ENCODE measurements around the gene DIS3L2.
A peak's percentile ranks its signal among the peaks of the same experiment; 100 is the strongest.
"Not testable (repeated sequence)": the region's sequence is repeated elsewhere in the genome, so short reads cannot be mapped to it uniquely, and the experiment has no call there.

DIS3L2 gene

DNA sequence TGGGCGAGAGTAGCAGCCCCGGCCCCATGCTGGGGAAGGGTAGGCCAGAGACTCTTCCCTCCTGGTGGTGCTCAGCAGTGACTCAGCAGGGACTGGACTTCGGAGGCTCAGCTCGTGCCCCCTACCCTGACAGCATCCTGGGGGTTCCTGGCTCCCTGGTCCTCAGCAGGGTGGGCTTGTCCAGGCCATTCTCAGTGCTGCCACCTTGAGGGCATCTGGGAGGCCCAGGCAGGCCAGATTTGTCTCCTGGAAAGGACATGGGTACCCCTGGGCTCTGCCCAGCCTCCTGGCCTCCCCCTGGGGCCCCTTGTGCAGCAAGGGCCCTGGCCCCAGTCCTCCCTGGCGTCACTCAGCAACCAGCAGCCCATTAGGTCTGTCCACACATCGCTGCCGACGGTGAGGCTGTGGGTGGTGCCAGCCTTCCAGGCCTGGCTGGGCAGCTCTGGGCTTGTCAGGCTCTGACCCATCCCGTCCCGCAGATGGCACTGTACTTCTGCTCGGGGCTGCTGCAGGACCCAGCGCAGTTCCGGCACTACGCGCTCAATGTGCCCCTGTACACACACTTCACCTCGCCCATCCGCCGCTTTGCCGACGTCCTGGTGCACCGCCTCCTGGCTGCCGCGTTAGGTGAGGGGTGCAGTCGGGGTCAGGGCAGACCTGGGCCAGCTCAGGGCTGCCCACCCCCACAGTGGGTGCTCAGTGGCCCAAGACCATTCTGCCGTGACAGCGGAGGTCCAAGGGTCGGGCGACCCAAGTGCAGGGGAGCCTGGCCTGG, 372.0 kb downstream of the DIS3L2 start:
- H3K4me3 ChIP-seq (replicated peaks; ENCODE audit: low read depth, low read length), result no peak overlapping the region
- peak; percentile 53 for TF ChIP-seq CTCF (IDR thresholded peaks at IDR 0.05; ENCODE audit: low read length, missing control alignments)
- no peak for DNase-seq (ENCODE audit: low read depth)

GRCh38 chr2:232334136-232334884, 372.8 kb downstream of the DIS3L2 start:
- not testable (repeated sequence) for DNase-seq (ENCODE audit: low read depth); H3K4me3 ChIP-seq (replicated peaks; ENCODE audit: low read depth, low read length)

DNA sequence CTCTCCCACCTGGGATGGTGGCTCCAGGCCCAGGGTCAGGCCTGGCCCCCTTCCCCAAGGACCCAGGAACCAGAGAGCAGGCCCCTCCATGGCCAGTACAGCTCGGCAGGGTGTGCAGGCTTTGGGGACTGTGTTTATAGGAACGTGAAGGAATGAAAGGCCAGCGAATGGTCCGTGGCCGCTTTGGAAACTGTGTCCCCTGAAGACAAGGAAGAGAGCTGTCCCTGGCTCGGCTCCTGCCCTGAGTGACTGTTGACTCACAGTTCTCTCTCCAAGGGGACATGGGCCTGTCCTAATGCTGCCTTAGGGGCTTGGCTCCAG, 373.3 kb downstream of the DIS3L2 start:
- not testable (repeated sequence) for DNase-seq (ENCODE audit: low read depth); H3K4me3 ChIP-seq (replicated peaks; ENCODE audit: low read depth, low read length)

DNA sequence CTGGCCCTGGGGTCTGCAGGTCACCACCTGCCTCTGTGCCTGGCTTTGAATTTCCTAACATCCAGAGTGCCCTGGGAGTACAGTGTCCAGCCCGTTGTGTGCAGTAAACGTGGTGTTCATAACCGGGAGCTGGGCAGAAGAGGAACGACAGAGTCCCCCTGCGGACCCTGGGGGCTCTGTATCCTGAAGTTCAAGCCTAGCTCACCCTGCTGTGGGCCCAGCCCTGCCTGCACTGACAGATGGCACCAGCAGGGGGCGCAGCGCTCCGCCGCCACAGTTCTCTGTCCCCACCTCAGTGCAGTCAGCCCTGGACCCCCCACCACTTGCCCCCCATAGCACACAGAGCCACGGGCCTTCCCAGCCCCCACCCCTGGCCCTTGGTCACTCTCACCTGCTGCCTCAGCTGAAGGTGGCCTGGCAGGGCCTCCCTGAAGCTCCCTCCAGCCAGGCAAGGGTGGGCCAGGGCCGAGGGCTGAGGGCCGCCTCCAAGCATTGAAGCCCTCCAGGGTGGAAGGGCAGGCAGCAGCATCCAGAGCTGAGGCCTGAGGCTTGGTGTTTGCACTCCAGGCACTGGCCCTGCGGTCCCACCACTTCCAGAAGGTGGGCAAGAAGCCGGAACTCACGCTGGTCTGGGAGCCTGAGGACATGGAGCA, 373.8 kb downstream of the DIS3L2 start:
- DNase-seq (ENCODE audit: low read depth); H3K4me3 ChIP-seq (replicated peaks; ENCODE audit: low read depth, low read length): not testable (repeated sequence)
- TF ChIP-seq CTCF (IDR thresholded peaks at IDR 0.05; ENCODE audit: low read length, missing control alignments), result peak; percentile 29

GRCh38 chr2:232335859-232336215, 374.3 kb downstream of the DIS3L2 start:
- no peak for DNase-seq (ENCODE audit: low read depth)
- no peak for TF ChIP-seq CTCF (IDR thresholded peaks at IDR 0.05; ENCODE audit: low read length, missing control alignments)
- H3K4me3 ChIP-seq (replicated peaks; ENCODE audit: low read depth, low read length), result no peak overlapping the region

DNA sequence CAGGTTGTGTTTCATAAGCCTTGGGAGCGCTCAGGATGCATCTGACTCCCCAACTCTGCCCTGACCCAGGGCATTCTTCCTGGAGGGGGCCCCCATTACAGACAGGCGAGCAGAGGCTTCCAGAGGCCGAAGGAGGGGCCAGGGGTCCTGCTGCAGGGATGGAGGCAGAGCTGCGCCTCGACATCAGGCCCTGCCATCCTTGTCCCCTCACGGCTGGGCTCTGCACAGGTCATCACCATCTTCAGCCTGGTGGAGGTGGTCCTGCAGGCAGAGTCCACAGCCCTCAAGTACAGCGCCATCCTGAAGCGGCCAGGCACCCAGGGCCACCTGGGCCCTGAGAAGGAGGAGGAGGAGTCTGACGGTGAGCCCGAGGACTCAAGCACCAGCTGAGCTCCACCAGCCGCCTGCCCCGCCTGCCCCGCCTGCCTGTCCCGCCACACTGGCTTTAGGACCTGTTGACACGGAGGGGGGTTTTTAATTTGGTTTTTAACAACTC, 374.8 kb downstream of the DIS3L2 start:
- DNase-seq (ENCODE audit: low read depth), result no peak
- H3K4me3 ChIP-seq (replicated peaks; ENCODE audit: low read depth, low read length), result no peak overlapping the region
- TF ChIP-seq CTCF (IDR thresholded peaks at IDR 0.05; ENCODE audit: low read length, missing control alignments), result no peak

GRCh38 chr2:232336981-232337720, 375.6 kb downstream of the DIS3L2 start:
- no peak overlapping the region for H3K4me3 ChIP-seq (replicated peaks; ENCODE audit: low read depth, low read length)
- no peak for TF ChIP-seq CTCF (IDR thresholded peaks at IDR 0.05; ENCODE audit: low read length, missing control alignments)
- DNase-seq (ENCODE audit: low read depth), result no peak

DNA sequence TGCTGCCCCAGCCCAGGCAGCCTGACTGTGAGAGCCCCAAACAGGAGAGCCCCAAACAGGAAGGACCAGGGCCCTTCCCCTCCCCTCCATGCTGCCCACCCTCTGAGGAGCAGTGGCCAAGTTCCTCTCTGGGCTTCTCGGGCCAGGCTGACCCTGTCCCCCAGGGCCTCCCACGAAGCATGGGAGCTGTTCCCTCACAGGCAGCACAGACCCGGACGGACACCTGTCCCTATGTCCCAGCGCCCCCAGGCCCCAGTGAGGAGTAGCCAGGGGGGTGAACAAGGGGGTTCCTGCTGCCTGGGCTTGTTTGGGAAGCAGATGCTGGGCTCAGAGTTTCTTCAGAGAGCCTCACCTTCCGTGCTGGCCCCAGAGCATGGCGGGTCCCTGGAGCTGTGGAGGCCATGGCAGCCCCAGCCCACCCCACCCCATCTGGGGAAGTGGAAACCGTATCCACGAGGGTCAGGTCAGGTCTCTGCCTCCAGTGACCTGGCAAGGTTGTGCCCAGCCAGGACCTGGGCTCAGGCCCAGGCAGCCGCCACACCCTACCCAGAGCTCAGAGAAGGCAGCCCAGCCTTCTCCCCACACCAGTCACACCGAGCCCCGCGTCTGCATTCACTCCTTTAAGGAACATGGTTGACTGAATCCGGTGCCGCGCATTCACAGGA, 376.7 kb downstream of the DIS3L2 start:
- H3K4me3 ChIP-seq (replicated peaks; ENCODE audit: low read depth, low read length); DNase-seq (ENCODE audit: low read depth): not testable (repeated sequence)
